HG03342 (cell line): ENCODE data around the gene GCSAM.
A peak's percentile ranks its signal among the peaks of the same experiment; 100 is the strongest.

Experiments used
- ATAC-seq: cut with Tn5 transposase; IDR thresholded peaks from one replicate; pipeline ENCODE4 v1.9.1; 2021; ENCODE audit warnings: mild to moderate bottlenecking, moderate library complexity; ENCODE audit not compliant: unreplicated experiment

GCSAM gene, protein sequence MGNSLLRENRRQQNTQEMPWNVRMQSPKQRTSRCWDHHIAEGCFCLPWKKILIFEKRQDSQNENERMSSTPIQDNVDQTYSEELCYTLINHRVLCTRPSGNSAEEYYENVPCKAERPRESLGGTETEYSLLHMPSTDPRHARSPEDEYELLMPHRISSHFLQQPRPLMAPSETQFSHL

DNA sequence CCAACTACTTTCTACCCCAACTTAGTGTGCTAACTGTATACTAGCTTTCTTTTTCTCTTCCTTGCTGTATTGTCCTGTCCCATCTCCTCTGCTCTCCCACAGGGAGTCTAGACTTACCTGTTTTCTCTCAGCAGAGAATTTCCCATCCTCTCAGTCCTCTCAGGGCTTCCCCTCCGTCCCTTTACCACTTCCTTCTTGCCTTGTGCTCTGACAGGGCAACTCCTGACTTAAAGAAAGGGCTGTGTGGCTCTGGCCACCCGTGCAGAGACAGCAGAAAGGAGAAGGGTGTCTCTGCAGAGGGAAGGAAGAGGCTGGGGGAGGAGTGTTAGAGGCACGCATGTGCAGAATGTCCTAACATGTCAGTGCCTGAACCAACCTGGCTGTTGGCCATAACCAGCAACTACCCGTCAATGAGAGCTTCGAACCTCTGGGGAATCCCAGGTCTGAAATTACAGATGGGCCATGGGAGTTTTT is at the start of gene GCSAM:
TSS of gene GCSAM (minus strand) at position 274 of the 474 bp plus-strand sequence. CDS start at position 146, 128 bp downstream.
- ATAC-seq, result peak; percentile 63

DNA sequence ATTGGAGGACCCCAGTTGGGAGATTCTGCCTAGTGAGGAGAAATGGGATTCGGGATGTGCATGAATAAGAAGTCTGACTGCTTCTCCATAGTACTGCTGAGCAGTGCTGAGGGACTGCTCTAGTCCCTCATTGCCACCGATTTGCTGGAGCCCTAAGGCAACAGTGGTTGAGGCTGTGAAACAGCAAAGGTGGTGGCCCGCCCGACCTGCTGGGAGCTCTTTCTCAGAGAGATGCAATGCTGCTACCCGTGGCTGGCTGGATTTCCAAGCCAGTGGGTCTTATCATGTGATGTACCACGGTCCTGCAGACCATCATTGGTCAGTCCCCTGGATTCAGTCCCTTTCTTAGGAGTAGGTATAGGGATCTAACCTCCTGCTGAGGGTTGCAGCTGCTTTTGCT is 42.6 kb upstream of the GCSAM start:
- ATAC-seq, result no peak

DNA sequence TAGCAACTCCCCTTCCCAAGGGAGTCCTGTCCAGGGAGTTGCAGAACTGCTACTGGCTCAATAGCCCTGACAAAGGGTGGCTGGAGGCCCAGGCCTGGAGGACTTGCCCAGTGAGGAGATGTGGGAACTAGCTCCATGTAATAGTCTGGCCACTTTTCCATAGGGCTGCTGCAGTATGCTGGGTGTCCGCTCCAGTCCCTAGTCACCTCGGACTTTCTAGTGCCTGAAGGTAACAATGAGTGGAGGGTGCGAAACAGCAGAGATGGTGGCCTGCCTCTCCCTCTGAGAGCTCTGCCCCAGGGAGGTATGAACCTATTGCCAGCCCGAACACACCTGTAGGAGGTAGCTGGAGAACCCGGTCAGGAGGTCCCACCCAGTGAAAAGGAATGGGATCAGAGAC is 42.0 kb upstream of the GCSAM start:
- ATAC-seq, result no peak

DNA sequence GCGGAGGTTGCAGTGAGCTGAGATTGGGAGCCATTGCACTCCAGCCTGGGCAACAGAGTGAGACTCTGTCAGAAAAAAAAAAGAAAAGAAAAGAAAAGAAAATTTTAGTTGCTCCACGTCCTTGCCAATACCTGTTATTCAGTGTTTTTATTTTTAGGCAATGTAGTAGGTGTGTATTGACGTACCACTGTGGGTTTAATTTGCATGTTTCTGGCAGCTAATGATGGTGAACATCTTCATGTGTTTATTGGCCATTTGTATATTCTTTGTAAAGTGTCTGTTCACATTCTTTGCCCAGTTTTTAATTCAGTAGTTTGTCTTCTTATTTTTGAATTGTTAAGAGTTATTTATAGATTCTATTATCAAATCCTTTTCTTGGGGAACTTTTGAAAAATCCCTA is 38.1 kb upstream of the GCSAM start:
- ATAC-seq, result no peak

DNA sequence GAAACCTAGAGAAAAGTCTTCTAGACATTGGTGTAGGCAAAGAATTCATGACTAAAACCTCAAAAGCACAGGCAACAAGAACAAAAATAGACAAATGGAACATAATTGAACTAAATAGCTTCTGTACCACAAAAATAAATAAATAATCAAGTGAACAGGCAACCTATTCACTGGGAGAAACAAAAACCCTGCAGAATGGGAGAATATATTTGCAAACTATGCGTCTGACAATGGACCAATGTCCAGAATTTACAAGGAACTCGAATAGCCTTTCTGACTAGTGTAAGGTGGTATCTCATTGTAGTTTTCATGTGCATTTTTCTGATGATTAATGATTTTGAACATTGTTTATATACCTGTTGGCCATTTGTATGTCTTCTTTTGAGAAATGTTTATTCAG is 37.0 kb upstream of the GCSAM start:
- ATAC-seq, result no peak

DNA sequence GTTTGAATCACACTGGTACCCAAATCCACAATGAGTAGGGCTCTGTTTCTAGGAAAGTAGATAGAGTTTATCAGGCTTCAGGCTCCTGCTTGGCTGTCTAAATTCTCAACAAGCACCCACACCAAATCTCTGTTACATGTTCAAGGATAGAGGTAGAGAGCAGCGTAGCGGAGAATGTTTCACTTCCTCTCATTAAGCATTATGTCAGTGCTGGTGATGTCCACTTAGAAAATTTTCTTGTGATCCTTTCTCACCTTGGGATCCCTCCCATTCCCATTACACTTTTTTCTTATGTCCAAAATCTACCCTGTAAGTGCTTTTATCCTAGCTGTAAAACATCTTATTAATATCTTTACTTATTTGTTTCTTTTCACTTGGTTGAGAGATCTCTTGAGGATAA is 34.7 kb upstream of the GCSAM start:
- peak; percentile 67 for ATAC-seq

DNA sequence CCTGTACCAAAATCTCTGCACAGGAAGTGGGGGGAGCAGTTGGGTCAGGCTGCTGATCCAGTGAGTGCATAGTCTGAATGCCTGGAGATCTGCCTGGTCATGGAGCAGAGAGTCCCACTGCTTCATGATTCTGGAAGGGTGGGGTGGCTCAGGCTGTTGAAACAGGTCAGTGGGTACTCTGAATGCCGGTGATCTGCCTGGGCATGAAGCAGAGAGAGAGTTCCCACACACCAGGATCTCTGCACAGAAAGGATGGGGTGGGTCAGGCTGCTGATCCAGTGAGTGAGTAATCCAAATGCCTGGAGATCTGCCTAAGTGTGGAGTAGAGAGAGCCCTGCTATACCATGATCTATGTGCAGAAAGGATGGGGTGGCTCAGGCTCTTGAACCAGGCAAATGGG is 16.1 kb upstream of the GCSAM start:
- no peak for ATAC-seq

DNA sequence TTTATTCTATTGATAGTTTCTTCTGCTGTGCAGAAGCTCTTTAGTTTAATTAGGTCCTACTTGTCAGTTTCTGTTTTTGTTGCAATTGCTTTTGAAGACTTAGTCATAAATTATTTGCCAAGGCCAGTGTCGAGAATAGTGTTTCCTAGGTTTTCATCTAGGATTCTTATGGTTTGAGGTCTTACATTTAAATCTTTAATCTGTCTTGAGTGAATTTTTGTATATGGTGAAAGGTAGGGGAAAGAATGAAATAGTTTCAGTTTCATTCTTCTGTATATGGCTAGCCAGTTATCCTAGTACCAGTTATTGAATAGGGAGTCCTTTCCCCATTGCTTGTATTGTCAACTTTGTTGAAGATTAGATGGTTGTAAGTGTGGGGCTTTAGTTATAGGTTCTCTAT is 10.6 kb upstream of the GCSAM start:
- no peak for ATAC-seq

DNA sequence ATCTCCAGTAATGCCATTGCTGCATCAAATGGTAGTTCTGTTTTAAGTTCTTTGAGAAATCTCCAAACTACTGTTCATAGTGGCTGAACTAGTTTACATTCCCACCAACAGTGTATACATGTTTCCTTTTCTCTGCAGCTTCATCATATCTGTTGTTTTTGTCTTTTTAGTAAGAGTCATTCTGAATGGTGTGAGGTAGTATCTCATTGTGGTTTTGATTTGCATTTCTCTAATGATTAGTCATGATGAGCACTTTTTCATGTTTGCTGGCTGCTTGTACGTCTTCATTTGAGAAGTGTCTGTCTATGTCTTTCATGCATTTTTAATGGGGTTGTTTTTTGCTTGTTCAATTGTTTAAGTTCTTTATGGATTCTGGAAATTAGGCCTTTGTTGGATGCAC is 10.2 kb upstream of the GCSAM start:
- no peak for ATAC-seq

DNA sequence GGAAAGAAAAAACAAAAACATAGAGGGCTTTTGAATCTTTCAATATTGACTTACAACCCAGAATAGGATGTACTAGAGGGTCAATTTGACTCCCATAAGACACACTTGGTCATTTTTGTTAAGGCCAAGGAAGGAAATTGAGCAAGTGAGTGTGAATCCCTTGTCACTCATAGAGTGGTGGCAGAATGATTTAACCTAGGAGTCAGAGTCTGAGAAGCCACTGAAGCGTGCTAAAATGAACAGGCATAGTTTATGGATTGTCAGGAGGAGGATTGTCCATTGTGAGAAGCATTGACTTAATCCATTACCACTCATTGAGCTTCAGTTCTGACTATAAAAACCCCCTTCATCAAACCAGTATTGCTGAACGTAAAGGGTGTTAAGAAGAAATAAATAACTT is 8.2 kb upstream of the GCSAM start:
- no peak for ATAC-seq

DNA sequence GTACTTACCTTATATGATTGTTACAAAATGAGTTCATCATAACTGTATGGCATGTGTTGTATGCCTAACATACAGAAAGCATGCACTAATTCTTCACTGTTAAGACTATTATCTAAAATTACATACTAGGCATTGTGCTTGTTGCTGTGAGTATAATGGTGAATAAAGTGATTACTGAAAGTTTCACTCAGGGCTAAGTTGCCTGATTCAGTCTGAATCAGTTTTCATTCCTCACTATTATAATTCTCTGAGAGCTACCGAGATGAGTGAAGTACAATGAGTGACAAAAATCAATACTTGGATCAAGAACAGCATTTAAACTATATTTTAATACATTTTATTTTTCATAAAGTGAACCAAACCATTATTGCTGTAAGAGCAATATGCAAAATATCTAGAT is 7.5 kb upstream of the GCSAM start:
- no peak for ATAC-seq

DNA sequence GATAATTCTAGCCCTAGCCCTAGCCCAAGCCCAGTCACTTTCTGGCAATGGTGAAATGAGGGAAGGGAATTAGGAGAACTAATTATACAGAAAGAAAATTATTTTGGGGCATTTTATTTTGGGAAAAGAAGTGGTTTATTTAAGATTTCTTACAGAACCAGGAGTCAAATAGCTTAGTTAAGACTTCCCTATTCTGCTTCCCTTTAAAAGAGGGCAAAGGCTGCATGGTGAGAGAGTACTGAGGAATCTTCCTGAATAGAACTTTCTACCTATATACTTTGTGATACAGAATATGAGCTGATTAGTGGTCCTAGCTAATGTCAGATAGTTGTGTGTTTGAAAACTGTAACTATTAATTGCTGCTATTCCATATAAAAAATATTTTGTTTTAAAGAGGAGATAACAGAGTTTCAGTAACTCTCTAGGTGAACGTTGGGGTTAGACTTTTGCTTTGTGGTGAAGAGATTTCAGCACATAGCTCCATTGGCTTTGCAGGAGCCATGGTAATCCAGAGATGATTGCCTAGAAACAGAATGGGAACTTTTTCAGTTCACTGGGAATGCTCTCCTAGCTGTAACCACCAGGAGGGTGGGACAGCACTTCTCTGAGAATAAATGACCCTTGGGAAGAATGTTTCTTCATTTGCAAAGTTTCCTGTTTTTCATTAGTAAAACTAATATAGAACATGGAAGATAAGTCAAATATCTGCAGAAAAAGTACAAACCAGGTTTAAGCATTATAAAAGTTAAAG is 5.3 kb upstream of the GCSAM start:
- no peak for ATAC-seq

DNA sequence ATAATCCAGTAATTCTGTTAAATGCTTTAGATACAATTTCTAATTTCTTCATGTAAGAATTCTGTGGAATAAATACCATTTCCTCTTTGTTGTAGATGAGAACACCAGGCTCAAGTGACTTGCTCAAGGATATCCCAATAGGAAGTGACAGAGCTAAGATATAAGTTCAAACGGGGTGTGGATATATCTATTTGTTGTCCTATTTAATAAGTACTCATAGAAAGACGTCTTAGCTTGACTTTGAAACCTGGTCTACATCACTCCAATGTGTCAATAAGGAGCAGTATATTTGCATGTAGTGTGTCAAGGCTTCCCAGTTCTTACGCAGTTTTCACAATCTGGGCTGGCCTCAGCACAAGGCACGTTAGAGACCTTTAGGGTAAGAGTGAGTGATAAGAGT is 4.7 kb upstream of the GCSAM start:
- ATAC-seq, result no peak

DNA sequence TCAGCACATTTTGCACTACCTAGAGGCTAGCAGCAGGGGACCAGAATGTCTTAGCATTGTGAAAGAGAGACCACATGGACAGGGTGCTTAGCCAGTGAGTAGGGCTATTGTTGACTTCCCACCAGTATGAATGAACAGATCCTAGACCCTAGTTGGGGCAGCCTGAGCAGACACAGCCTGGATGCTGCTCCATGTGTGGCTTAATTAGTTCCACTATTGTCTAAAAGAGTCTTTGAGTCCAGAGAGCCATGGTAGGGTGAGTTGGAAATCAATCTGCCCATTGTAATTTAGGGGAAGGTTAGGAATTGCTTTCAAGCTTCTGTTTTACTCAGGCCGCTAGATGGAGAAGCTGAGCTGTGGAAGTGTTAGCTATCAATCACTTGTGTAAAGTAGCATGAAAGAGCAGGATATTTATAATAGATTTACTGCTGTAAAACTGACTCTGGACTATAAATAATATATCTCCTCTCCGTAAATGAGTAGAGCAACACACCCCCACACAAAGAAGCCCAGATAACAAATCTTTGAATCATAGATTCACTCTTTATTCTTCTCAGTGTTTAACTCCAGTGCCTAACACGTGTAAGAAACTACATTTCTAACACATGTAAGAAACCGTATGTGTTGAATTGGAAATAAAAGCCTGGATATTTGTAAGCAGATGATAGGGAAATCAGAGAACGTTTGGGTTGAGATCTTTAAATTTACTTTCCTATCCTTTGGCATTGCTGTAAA is 4.1 kb upstream of the GCSAM start:
- no peak for ATAC-seq

DNA sequence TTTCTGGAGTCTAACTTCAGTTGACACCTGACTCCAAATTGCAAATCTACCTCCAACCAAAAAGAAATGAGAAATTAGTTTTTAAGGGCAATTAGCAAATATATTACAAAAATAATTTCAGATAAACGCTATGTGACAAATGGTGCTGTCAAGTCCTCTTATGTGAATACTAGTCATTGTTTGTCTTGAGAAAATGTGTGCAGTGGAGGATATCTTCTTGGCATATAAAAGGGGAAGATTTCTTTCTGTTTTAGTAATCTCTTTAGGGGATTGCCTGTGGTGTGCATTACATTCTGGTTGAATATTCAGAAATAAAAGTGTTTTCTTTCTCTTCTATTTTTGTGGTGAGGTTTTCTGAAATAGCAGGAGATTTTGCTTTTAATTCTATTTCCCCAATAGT is 3.0 kb upstream of the GCSAM start:
- ATAC-seq, result no peak

DNA sequence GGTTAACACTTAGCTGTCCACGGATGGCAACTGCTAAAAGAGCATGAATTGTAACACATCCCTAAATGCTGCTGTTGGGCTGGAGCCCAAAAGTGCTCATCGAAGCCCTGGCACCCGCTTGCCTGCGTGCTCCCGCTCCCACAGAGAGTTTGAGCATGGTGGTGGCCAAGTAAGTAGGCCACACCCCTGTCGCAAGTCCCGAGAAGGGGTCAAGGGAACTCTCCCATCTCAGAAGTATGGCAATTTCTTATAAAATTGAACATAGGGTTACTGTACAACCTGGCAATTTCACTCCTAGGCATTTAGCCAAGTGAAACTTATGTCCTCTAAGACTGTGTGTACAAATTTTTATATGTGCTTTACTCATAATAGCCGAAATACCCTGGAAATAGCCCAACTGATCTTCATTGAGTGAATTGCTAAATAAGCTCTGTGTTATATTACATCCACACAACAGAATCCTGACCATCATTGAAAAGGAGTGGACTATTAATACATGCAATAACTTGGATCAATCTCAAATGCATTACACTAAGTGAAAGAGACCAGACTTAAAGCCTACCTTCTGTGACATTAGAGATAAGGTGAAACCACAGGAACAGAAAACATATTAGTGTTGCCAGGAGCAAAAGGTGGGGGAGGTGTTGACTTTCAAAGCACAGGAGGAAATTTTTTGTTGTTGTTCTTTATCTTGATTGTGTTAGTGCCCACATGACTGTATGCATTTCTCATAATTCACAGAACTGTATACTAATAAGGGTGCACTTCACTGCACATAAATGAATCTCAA is 1.5 kb upstream of the GCSAM start:
- no peak for ATAC-seq

DNA sequence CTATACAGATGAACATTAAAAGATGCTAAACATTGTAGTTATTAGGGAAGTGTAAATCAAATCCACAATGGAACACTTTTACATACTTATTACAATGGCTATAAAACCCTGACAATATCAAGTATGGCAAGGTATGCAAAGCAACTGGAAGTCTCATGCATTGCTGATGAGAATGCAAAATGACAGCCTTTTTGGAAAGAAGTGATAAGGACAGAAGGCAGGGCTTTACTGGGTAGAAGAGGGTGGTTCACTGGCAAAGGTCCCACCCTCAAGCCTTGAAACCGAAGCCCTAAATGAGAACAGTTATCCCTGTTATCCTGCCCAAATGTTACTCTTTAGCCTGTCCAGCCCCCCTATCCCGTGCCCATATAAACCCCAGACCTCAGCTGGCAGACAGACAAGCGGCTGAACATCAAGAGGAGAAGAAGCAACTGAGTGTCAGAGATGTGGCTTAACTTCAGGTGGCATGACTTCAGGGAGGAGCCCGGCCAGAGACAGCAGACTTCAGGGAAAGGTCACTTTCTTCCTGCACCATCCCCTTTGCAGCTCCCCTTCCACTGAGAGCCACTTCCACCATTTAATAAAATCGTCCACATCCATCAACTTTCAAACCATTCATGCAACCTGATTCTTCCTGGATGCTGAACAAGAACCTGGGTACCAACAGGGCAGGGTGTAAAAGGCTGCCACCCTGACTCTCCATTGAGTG is 732 bp upstream of the GCSAM start:
- no peak for ATAC-seq

DNA sequence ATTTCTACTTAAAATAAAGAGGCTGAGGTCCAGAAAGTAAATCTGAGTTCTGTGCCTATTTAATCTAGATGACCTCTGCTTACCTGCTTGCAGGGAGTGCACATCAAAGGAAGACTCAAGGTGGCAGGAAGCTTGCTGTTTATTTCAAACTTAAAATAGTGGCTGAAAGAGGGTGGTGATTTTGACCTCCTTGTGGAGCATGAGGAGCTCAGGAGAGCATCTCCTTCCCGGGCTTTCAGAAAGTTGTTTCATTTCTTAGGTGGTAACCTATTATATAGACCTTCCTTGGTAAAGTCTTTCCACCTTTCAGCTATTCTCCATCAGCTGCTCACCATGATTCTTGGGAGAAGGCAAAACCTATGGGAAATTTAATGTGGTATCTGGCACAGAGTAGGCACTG is 494 bp downstream of the GCSAM start:
- no peak for ATAC-seq

DNA sequence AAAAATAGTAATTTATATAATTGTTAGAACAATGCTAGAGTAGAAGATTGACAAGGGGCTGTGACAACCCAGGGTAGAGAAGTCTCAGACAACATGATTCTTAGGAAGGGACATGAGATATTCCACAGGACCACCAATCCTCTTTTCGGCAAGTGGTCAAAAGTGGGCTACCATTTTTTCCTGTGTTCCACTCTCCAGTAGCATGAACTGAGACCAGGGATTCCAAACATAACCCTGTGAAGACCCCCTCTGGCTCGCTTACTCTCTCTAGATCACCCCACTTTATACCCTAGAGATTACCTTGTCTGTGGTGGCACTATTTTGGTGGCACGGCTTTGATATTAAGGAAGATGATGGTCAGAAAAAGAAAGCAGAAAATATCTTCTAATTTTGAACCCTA is 960 bp downstream of the GCSAM start:
- no peak for ATAC-seq

DNA sequence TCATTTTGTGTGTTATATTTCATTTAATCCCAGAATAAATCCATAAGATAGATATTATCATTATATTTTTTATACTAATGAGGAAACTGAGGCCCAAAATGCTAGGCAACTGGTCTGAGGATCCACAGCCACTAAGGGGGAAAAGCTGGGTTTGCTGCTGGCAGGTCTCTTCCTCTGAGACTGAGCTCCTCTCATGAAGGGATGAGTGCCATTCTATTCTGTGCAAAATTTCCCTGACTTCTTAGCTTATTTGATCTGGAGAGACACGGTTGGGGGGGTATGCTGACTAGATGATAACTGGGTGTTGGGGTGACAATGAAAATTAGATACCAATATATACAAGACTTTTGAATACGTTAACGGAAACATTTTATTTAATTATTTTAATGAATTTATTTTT is 1.9 kb downstream of the GCSAM start:
- no peak for ATAC-seq

DNA sequence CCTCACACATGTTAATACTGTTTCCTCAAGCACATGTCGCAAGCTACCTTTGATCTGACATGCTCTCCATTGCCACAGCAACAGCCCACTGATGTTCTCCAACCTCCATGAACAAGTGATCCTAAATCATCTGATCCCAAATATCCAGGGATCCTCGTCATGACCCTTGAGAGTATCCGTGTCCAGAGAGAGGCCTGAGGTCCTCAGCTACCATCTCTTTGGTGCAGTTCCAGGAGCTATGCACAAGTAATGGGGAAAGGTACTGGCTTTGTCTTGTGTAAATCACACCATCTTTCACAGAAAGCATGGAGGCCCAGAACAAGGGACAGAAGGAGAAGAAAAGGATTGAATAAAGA is 2.4 kb downstream of the GCSAM start:
- ATAC-seq, result no peak
